GM19035 (cell line): Measurements from ENCODE around the gene PLXNA2.

ENCODE experiments used
- ATAC-seq: cut with Tn5 transposase; IDR thresholded peaks from one replicate; pipeline ENCODE4 v1.9.1; 2021; ENCODE audit not compliant: unreplicated experiment

Gene PLXNA2

DNA sequence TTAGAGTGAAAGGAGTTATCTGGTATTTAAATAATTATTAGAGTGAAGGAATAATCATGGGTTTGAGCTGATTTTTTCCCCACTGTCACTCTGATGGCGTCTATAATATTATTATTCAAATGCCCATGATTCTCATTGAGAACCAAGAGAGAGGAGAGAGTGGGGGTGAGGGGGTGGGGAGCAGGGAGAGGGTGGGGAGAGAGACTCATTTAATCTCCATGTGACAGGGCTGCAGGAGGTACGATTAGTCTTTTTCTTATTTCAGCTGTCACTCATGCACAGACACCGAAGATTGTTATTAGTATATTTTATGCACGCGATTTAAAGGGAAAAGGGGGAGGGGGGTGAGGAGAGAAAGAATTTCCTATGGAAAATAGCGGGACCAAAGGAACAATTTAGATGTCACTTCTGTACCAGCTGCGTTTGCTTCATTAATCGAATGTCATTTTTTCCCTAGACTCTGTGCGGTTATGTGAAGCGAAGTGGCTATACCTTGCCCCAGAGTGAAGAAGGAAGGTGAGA is 19.9 kb downstream of the PLXNA2 start:
- ATAC-seq = no peak

DNA sequence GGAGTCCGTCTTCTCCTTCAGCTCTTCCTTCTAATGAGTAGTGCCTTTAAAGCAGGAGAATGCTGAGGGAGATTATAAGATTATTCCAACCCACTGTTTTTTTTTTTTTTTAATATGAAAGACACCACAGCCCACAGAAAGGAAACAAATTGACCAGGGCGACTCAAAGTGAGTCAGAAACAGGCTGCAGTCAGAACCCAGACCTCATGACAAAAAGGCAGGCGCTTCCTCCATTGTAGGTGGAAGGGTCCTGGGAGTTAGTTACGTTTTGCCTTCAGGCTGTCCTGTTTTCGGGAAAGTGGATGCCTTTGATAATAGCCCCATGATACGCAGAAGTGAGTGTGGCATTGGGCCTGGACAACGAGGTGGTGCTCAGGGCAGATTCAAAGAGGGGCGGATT is 21.0 kb downstream of the PLXNA2 start:
- ATAC-seq = no peak

DNA sequence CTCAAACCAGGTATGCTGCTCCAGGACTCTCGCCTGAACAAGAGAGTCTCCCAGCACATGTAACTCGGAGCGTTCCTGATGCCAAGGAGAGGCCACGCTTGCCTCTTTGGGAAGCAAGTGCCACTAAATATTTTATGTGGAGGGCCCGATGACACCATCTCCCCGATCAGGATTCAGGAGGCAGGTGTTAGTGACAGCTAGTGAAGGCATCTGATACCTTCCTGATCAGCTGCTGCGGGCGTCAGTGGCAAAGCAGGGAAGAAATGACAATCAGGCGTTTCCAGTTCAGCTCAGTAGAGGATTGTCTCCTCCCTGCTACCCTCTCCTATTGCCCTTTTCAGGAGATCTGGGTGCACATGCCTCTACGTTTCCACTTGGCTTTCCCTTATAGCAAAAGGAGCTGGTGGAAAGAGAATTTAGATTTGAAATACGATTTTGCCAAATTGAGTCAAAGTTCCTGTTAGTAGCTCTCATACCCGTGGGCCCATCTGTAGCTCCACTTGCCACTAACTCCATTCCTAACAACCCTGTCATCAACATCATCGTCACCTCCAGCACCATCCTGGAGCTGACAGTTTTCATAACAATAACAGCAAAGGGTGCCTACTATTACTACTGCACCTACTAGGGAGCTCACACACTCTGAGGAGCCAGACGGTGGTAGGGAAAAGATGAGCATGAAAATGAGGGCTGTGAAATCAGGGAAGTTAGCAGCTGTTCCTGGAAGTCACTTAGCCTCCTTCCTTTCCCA is 21.6 kb downstream of the PLXNA2 start:
- no peak for ATAC-seq

DNA sequence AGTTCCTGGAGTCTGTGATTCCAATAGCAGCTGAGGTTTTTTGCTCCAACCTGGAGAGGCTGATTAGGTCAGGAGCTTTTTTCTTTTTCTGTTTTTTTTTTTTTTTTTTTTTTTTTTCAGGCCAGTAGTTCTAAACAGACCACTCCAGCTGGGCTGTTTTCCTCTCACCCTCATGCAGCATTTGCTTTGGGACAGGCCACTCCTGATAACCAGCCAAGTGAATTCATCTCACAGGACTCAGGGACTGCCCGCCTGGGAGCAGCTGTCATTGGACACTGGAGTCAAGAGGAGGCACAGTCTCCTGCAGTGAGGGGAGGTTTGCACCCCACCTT is 22.9 kb downstream of the PLXNA2 start:
- no peak for ATAC-seq

DNA sequence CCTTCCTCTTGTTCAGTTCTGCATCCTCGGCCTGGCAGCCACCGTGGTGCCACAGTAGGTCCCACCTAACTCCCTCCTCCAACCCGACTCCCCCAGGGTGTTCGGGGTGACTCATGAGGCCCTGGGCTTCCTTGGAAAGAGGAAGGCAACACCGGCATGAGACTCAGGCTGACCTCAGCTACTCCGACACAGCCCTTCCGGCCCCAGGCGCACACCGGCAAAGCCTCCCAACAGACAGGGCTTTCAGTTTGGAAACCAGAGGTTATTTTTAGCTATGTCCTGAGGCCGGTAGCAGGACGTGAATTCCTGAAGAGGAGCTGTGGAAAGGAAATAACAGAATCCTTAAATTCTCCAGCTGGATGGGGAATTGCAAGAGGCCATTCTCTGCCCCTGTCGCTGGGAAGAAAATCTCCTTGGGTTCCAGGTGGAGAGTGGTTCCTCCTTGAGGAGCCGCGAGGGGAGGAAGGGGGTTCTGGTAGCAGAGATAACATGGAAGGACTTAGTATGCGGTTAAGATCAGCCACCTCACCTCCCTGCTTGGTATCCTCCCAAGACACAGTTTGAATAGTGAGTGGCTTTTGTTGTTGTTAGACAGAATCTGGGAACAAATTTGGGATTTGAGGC is 24.4 kb downstream of the PLXNA2 start:
- no peak for ATAC-seq

DNA sequence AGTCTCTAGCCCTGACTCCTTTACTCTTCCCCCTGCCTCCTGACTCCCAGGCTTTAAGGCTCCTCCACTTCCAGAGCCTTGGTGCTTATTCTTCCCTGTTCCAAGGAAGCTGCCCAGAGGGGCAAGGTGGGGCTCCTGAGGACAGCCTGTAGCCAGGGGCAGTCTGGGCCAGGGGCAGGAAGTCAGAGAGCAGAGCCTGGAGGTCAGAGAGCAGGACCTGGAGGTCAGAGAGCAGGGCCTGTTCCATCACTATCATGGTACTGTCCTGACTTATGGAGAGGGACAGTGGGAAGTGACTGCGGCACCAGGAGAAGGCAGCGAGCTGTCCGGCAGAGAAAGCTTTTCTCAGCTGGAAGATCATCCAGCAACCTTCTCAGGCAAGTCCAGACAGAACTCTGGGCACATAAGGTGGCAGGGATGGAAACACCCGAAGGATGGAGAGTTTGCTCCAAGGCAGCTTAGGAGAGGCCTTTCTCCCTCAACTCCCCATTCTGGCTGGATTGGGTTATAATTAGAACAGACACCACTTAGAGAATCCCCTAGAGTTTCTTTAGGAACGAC is 25.0 kb downstream of the PLXNA2 start:
- no peak for ATAC-seq

DNA sequence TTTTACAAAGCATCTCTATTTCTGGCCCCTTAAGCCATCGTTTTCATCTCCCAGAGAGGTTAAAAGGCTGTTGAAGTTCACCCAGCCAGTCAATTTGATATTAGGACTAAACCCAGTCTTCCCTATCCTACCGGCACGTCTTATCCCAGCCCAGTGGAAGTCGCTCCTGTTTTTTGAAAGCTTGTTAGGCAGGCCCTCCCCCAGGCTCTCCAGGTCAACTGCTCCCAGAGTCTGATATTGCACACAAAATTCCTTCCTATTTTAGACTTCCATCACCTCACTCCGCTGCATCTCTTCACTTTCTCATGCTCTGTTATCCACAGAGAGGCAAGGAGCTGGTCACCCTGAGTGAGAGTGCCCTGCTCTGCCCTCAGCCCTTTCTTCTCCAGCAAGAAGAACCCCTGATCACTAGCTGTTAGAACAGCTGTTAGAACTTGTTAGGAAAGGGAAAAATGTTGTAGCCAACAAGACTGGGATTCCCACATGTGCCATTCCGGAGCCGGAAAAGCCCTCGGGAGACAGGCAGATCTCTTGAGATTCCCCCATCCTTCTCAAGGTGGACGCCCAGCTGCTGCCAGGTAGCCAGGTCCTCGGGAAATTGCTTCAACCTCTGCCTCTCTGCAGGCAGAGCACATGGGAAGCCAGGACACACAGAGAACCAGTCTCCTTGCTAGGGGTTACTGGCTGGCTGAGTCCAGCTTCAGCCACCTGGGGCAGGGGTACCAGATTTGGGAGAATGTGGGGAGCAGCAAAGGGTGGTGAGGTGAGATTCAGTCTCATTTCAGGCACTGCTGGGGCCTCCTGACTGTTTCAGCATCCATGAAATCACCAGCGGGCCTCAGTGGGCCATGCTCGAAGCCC is 25.7 kb downstream of the PLXNA2 start:
- no peak for ATAC-seq

DNA sequence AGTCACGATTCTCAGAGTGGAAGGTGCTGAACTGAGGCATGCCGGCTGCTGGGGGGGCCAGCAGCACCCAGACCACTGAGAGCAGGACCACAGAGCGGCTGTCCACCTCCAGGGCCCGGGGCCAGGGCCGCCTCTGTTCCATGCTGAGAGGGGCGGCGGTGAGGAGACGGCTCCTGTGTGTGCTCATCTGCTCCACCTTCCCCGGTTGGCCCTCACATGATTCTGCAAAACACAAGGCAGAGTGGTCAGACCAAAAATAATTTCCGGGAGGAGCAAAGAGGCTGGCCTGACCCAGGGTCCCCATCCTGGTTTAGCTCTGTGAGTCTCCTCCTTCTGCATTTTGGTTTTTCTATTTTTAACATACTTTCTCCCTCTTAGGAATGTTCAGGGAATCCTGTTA is 26.4 kb downstream of the PLXNA2 start:
- ATAC-seq = no peak

DNA sequence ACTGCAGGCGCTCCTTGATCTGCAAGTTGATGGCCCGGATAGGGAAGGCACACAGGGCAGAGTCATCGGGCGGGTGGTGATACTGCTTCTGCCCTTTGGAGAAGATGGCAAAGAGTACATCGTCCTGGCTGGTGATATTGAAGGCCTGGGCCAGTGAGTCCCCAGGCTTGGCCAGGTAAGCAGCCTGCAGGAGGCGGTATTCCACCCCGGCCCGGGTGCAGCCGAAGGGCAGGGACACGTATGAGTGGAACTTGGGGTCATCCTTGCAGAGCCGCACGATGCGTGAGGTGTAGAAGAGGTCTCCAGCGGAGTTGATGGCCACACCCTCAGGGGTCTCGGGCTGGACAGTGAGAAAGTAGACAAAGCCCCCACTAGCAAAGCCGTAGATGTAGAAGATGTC is 27.4 kb downstream of the PLXNA2 start:
- ATAC-seq = no peak

DNA sequence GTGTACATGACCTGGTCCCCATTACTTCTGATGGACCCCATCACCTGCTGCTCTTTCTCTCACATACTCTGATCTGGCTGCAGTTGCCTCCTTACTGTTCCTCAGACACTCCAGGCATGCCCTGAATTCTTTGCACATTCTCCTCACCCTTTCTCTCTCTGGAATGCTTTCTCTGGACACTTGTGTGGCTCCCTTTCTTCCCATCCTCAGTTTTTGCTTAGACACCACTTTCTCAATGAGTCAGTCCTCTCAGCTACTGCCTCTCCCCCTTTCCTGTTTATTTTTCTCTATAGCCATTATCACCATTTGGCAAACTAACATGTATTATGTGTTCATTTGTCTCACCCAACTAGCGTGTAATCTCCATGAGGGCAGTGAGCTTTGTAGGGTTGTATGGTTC is 28.1 kb downstream of the PLXNA2 start:
- ATAC-seq = no peak

DNA sequence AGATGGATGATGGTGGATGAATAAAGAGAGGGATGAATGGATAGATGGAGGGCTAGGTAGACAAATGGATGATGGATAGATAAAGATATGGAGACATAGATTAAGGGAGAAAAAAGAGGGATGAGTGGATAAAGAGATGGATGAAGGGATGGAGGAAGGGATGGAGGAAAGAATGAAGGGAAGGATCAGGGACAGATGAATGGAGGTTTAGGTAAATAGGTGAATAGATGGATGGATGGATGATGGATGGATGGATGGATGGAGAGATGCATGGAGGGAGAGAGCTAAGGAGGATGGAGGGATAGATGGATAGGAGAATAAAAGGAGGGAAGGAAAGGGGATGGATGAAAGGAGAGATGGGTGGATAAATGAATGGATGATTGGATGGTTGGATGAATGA is 28.8 kb downstream of the PLXNA2 start:
- ATAC-seq = no peak

DNA sequence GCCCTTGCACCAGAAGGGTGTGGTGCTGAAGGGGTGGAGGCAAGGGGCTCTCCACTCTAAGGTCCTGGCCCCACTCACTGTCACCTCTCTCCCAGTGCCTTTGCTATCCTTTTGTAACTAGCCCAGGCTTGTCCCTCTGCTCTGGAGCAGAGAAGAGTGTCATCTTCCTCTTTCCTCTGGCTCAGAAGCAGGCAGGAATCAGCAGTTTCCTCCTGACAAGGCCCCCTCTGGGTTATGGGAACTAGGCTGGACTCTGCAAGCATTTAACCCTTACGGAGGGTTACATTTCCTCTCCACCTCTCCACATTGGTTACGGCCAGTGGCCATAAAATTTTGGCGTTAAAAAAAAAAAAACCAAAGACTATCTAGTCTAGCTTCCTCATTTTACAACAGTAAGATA is 30.4 kb downstream of the PLXNA2 start:
- no peak for ATAC-seq

DNA sequence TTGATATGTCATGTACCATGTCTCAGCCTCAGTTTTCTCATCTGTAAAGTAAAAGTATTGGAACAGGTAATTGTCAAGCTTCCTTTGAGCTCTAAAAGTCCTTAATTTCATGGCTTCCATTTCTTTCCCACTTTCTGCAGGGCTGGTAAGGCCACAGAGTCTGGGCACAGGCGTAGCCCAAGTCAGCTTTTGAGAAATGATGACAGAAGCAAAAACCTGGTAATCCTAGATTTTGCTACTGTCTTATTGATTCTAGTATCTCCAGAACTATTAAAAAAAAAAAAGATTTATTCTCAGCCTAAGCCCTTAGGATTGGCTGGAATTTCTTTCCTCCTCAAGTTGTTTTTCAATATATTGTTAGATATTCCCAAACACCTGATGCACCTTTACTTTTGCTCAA is 31.3 kb downstream of the PLXNA2 start:
- no peak for ATAC-seq

DNA sequence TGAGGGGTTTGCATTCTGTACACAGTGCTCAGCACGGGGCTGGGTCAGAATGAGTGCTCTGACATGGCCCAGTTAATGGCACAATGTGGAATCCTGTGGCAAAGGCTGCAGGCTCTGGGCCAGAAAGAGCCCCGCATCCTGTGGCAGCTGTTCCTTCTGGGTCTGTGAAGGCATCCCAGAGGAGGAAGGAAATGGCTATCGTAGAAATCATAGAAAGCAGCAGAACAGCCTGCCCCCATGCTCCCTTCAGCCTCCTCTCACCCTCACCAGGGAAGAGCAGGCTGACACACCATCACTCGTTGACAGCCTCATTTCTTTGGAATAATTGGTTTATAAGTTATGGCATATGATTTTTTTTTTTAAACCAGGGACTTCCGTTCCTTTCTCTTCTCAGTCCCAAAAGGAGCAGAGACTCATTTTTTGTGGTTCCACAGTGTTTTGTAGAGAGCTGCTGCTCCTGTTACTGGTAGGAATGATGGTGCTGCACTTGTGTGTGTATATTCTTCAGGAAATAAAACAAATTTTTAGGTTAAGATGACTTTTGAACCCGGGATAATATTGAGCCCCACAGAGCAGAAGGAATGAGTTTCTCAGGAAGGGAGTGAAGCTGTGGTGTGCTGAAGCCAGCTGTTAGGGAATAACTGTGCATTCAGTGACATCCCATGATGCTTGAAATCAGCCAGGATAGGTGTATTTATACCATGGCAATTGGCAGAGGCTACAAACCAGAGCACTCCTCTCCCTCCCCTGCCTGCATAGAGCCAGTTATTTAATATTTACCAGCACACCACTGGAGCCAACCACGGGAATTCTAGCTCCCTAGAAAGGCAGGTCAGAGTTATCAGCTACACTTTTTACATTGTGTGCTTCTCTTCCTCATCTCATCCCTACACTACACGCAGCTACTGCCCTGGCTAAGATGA is 32.0 kb downstream of the PLXNA2 start:
- no peak for ATAC-seq

DNA sequence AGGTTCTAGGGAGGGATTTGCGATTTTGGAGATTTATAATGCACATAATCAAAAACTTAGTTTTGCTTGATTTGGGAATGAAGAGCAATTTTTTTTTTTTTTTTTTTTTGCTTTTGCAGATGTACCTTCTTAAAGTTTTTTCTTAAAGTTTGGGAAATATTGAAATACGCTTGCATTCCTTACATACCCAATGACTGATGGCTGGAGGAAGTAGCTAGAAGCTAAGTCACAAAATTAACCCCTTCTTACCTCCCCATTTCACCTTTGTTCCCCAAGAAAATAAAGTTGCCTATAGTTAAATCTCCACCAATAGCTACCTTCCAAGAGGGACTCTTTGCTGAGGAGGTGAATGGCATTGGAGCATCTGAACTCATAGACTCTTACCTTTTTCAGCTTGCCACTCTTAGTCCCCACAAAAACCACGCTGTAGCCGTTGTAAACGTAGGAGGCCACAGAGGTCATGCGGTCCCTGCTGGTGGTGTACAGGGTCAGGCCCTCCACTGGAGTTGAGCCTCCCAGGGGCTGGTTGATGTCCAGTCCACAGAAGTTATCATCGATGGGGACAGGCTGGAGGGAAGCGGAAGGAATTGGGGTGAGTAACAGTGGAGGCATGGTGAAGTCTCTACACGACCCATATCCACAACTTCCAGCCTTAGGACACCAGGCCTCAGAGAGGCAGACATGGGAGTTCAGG is 34.1 kb downstream of the PLXNA2 start:
- ATAC-seq = no peak

DNA sequence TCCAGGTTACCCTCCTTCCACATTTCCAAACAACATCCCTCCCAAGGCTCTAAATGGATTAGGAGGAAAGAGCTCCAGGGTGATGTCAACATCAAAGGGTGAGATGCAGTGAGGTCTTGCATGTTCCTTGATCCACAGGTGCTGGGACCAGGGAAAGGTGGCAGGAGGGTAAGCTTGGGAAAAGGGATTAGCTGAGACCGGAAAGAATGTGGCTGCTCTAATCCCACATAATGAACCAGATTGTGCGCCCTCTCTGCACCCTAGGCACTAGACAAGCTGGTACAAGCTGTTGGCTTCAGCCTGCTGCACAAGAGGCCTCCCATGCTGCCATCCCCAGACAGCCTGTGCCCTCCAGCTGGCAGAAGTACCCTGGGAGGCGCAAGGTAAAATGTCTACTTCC is 34.9 kb downstream of the PLXNA2 start:
- no peak for ATAC-seq

DNA sequence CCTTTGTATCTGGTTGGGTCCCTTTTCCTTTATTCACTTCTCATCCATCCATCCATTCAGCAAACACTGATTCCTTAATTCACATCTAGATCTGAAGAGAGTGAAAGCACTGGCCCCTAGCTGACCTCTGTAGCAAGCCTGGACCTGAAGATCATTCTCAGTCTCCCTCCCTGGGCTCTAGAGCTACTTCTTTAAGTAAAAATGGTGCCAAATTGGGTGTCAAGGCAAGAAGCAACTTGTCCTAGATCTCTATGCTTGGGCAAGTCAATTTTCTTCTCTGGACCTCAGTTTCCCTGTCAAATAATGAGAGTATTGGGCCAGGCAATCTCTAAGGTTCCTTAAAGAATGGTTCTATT is 36.1 kb downstream of the PLXNA2 start:
- no peak for ATAC-seq

DNA sequence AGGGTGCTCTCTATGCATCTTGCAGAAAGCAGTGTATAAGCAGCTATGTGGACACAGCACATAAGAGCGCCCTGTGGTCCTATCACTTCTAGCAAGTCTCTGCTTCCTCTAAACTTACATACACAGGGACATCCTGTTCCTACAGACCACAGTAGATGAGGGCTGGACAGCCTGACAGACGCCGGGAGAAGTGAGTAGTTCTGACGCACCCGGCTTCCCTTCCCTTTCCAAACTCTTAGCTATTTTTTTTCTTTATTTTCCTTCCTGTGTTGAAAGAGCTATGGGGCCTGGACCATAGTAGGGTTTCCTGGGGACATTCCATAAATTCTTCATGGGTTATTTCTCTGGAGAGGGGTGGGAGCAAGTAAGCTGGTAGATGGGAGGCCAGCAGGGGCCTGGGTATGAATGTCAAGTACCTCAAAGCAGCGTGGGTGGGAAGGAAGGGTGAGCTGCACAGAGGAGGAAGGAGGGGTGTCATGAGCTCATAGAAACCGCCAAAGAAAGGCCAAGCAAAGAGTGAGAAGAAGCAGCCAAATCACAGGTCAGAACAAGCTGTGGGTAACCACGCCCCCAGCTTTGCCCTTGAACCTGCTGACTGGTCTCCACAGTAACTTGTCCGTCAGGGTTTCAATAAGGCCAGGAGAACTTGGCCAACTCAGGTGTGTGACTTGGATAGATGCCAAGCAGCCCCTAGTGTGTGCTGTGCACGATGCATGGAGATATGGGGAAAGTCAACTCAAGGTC is 36.6 kb downstream of the PLXNA2 start:
- no peak for ATAC-seq

DNA sequence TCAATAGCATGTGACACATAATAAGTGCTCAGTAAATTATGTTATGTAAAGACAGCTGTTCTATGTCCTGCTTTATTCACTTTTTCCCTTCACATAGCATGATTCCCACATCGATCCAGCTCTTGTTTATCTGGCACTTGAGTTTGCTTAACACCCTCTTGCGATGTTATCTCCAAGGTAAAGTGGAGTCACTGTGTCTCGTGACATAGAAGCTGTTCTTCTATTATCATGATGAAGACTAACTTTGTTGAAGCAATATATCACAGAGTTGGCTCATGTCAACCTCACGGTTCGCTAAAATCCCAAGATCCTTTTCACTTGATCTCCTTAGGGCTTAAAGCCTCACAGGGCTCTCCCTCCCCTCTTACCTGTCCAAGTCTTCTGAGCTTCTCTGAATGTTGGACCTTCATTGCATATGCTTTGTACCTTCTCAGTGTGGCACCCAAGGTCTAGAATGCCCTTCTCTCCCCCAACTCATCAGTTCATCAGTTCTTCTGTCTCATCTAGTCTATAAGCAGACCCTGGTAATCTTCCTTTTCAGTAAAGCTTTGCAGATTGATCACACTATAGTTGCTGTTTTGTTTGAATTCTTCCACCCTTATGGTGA is 38.0 kb downstream of the PLXNA2 start:
- no peak for ATAC-seq
